Measurements from ENCODE around the gene FAAP24. TPM values are rescaled to one million over a fixed set of nuclear protein-coding genes. Genes with fewer than 3 reads are reported as not detected.
A peak's percentile ranks its signal among the peaks of the same experiment; 100 is the strongest.
"Not testable (repeated sequence)": the region's sequence is repeated elsewhere in the genome, so short reads cannot be mapped to it uniquely, and the experiment has no call there.

Gene FAAP24
- total RNA-seq, 1 experiment from 2014 or later = 4.3 TPM

DNA sequence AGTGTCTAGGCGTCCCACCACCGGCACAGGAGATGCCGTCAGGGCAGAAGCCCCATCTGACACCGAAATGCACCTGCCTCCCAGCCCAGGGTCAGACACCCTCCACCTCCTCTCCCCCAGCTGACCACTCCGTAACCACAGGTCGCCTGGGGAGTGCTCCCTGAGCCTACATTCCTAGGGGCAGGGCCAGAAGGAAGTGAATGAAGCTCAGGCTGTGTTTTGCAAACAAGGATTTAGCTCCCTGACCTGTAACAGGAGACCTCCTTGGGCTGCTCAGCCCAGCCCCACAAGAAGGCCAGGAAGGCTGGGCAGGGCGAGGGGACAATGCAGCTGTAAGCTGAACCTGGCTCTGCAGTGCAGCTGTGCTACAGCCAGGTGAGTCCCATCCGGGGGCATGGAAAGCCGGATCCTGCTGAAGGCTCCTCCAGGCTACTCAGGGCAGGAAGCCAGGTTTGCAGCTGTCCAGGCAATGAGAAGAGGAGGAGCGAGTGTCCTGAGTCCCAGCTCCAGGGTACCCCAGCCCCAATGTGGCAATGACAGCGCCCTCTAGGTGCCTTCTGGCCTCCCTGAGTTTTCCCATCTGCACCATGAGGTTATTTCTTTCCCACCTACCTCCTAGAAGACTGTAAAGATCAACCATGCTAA, 50.6 kb downstream of the FAAP24 start:
- H3K36me3 ChIP-seq (ENCODE audit: low read depth, low read length) = no peaks in the 10 kb centered on the region; the same call in 1 of the 2 replicates
- TF ChIP-seq, protein P1, sequence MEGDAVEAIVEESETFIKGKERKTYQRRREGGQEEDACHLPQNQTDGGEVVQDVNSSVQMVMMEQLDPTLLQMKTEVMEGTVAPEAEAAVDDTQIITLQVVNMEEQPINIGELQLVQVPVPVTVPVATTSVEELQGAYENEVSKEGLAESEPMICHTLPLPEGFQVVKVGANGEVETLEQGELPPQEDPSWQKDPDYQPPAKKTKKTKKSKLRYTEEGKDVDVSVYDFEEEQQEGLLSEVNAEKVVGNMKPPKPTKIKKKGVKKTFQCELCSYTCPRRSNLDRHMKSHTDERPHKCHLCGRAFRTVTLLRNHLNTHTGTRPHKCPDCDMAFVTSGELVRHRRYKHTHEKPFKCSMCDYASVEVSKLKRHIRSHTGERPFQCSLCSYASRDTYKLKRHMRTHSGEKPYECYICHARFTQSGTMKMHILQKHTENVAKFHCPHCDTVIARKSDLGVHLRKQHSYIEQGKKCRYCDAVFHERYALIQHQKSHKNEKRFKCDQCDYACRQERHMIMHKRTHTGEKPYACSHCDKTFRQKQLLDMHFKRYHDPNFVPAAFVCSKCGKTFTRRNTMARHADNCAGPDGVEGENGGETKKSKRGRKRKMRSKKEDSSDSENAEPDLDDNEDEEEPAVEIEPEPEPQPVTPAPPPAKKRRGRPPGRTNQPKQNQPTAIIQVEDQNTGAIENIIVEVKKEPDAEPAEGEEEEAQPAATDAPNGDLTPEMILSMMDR (conservative IDR thresholded peaks at IDR 0.05; ENCODE audit: low read depth, low read length) = 0 out of 2 replicates have a peak, but pooled peaks have one; percentile 28
- TF ChIP-seq EZH2phosphoT487 (IDR thresholded peaks at IDR 0.05; ENCODE audit: borderline replicate concordance, low read length) = no peak
- no peak for ATAC-seq
- H3K4me3 ChIP-seq (ENCODE audit: low read length) = no peak overlapping the region
- no peaks in the 10 kb centered on the region for H3K79me2 ChIP-seq (ENCODE audit: low read length)
- no peaks in the 10 kb centered on the region for H3K27me3 ChIP-seq (ENCODE audit: low read length)
- H3K9me3 ChIP-seq (ENCODE audit: low read length) = no peaks in the 10 kb centered on the region
- ChIA-PET CTCF (no interaction called here), POLR2A (ENCODE audit: unreplicated experiment) (no interaction called here)
- no peaks in the 10 kb centered on the region for H3K4me1 ChIP-seq (ENCODE audit: insufficient read depth, low read length)
- H3K9me2 ChIP-seq (replicated peaks; ENCODE audit: low read length) = no peaks in the 10 kb centered on the region
- no peak for DNase-seq
- no peak overlapping the region for H3K4me2 ChIP-seq (ENCODE audit: low read length)
- H3F3A ChIP-seq (ENCODE audit: low read length, unreplicated experiment) = no peaks in the 10 kb centered on the region
- no peak overlapping the region for H3K9ac ChIP-seq (ENCODE audit: low read length)
- no peak overlapping the region for H3K27ac ChIP-seq (ENCODE audit: low read length)
- intact Hi-C loops (cut with micrococcal nuclease) = no loop called here
- no peak overlapping the region for H2AFZ ChIP-seq (ENCODE audit: low read length)
- BruUV-seq (replicated peaks) = no TSS peak
- H4K20me1 ChIP-seq (ENCODE audit: low read length) = no peaks in the 10 kb centered on the region

DNA sequence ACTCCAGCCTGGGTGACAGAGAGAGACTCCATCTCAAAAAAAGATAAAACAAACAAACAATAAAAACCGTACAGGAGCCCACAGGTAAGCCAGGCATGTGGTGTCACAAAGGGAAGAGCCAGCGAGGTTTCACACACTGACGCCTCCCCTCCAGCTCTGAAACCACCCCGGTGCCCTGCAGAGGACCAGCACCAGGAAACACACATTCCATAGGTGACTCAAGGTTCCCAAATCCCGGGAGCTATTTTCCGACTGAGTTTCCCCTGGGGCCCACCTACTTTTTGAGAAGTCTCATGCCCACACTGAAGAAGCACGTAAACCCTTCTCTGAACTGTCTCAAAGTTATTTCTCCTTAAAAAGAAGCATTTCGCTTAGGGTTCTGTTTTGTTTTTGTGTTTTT, 52.4 kb downstream of the FAAP24 start:
- H3K27me3 ChIP-seq (ENCODE audit: low read length) = no peaks in the 10 kb centered on the region
- no peaks in the 10 kb centered on the region for H3F3A ChIP-seq (ENCODE audit: low read length, unreplicated experiment)
- H3K4me1 ChIP-seq (ENCODE audit: insufficient read depth, low read length) = no peaks in the 10 kb centered on the region
- TF ChIP-seq, protein P1 (conservative IDR thresholded peaks at IDR 0.05; ENCODE audit: low read depth, low read length) = no peak
- TF ChIP-seq EZH2phosphoT487 (IDR thresholded peaks at IDR 0.05; ENCODE audit: borderline replicate concordance, low read length) (no peak), EZH2 (IDR thresholded peaks at IDR 0.05; ENCODE audit: low read length, unreplicated experiment) (no peak)
- POLR2A ChIA-PET (ENCODE audit: unreplicated experiment) = no interaction called here
- no peak overlapping the region for H3K27ac ChIP-seq (ENCODE audit: low read length)
- intact Hi-C loops (cut with micrococcal nuclease) = no loop called here
- no peaks in the 10 kb centered on the region for H4K20me1 ChIP-seq (ENCODE audit: low read length)
- no peaks in the 10 kb centered on the region for H3K9me3 ChIP-seq (ENCODE audit: low read length)
- DNase-seq (peak; percentile 33), ATAC-seq (no peak)
- H3K9ac ChIP-seq (ENCODE audit: low read length) = no peak overlapping the region
- no peaks in the 10 kb centered on the region for H3K9me2 ChIP-seq (replicated peaks; ENCODE audit: low read length)
- no peaks in the 10 kb centered on the region; the same call in none of the 2 replicates for H3K36me3 ChIP-seq (ENCODE audit: low read depth, low read length)
- no TSS peak for BruUV-seq (replicated peaks)
- peaks cover 13% of the 10 kb centered on the region for H3K79me2 ChIP-seq (ENCODE audit: low read length)
- H3K4me3 ChIP-seq (ENCODE audit: low read length) = no peak overlapping the region
- no peak overlapping the region for H2AFZ ChIP-seq (ENCODE audit: low read length)
- H3K4me2 ChIP-seq (ENCODE audit: low read length) = no peak overlapping the region
- CTCF ChIA-PET = no interaction called here

DNA sequence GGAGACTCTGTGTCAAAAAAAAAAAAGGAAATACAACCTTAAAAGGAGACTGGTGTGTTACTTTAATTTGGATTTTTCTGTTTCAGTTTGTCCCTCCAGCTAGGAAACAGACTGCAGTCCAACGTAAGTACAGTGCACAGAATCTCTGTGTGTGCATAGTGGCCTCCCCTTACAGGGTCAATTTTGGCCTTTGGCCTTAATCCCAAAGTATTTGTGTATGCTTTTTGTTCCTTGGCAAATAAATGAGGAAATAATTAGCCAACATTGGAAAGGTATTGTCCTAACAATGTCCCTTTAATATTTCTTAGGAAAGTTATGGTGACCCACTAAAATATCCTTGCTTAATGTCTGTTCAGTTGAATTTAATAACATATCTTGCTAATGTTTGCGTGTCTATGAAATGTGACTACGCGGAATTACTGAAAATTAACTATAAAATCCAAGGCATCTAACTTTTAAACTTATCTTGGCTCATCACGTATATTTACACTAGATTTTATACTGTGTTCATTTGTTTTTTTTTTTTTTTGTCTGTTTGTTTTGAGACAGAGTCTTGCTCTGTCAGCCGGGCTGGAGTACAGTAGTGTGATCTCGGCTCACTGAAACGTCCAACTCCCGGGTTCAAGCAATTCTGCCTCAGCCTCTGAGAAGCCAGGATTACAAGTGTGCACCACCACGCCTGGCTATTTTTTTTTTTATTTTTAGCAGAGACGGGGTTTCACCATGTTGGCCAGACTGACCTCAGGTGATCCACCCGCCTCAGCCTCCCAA, 53.6 kb downstream of the FAAP24 start:
- H3F3A ChIP-seq (ENCODE audit: low read length, unreplicated experiment); POLR2A ChIA-PET (ENCODE audit: unreplicated experiment); H4K20me1 ChIP-seq (ENCODE audit: low read length); H3K4me2 ChIP-seq (ENCODE audit: low read length); H2AFZ ChIP-seq (ENCODE audit: low read length); H3K9ac ChIP-seq (ENCODE audit: low read length); H3K9me2 ChIP-seq (replicated peaks; ENCODE audit: low read length); H3K9me3 ChIP-seq (ENCODE audit: low read length); DNase-seq; H3K27ac ChIP-seq (ENCODE audit: low read length); CTCF ChIA-PET; H3K4me1 ChIP-seq (ENCODE audit: insufficient read depth, low read length); H3K4me3 ChIP-seq (ENCODE audit: low read length); H3K27me3 ChIP-seq (ENCODE audit: low read length); ATAC-seq; intact Hi-C loops (cut with micrococcal nuclease): not testable (repeated sequence)
- BruUV-seq (replicated peaks) = TSS peak; percentile 31
- peaks cover 25% of the 10 kb centered on the region for H3K79me2 ChIP-seq (ENCODE audit: low read length)
- H3K36me3 ChIP-seq (ENCODE audit: low read depth, low read length) = peaks cover 11% of the 10 kb centered on the region

DNA sequence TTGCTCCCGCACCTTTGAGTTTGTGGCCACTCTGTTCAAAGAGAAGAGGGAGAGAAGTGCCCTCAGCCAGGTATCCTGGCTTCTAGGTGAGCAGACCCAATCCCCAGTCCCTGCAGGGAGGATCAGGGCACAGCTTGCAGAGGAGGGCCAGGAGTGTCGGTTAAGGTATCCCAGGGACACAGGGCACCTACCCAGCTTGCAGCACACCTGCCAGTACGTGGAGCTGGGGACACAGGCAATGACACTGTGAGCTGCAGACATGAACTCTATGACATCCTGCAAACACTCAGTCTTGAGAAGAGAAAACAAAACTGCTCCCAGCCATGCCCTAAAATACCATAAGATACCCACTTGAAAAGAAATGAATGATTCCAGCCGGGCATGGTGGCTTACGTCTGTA, 54.6 kb downstream of the FAAP24 start:
- H3K4me2 ChIP-seq (ENCODE audit: low read length); ATAC-seq; H3K9ac ChIP-seq (ENCODE audit: low read length); H3F3A ChIP-seq (ENCODE audit: low read length, unreplicated experiment); CTCF ChIA-PET; H2AFZ ChIP-seq (ENCODE audit: low read length); H3K9me3 ChIP-seq (ENCODE audit: low read length); H3K4me1 ChIP-seq (ENCODE audit: insufficient read depth, low read length); H3K27me3 ChIP-seq (ENCODE audit: low read length); H3K27ac ChIP-seq (ENCODE audit: low read length); POLR2A ChIA-PET (ENCODE audit: unreplicated experiment); intact Hi-C loops (cut with micrococcal nuclease); H3K9me2 ChIP-seq (replicated peaks; ENCODE audit: low read length); H4K20me1 ChIP-seq (ENCODE audit: low read length); H3K4me3 ChIP-seq (ENCODE audit: low read length); BruUV-seq (replicated peaks); DNase-seq: not testable (repeated sequence)
- H3K79me2 ChIP-seq (ENCODE audit: low read length) = peaks cover 28% of the 10 kb centered on the region
- peaks cover 13% of the 10 kb centered on the region for H3K36me3 ChIP-seq (ENCODE audit: low read depth, low read length)
